Measurements from ENCODE around the gene STT3B.

- no peak for TF ChIP-seq CTCF (IDR thresholded peaks at IDR 0.05)
- no peak for TF ChIP-seq TCF7L2 (IDR thresholded peaks at IDR 0.05; ENCODE audit: low read depth, low read length)
Observed at GRCh38 chr3:31671451-31671850, 138.7 kb downstream of the STT3B start.

Data from Panc1 (cell line).